ENCODE data around the gene RNU6-9. TPM values are rescaled to one million over a fixed set of nuclear protein-coding genes. Genes with fewer than 3 reads are reported as not detected.
A peak's percentile ranks its signal among the peaks of the same experiment; 100 is the strongest.
"Not testable (repeated sequence)": the region's sequence is repeated elsewhere in the genome, so short reads cannot be mapped to it uniquely, and the experiment has no call there.

Gene RNU6-9
- total RNA-seq, 2 donors from 2014 or later = not detected

- no peak for DNase-seq
- no peak for ATAC-seq
- intact Hi-C loops (cut with DNase I) = no loop called here
Measured at GRCh38 chr19:889662-890295, 3.5 kb upstream of the RNU6-9 start.

- DNase-seq (no peak), ATAC-seq (no peak)
Measured at GRCh38 chr19:890831-891230, 2.5 kb upstream of the RNU6-9 start.

GRCh38 chr19:891421-892200 lies 1.7 kb upstream of the RNU6-9 start:
- intact Hi-C loops (cut with DNase I); ATAC-seq; DNase-seq: not testable (repeated sequence)

More at GRCh38 chr19:890831-891230, 2.5 kb upstream of the RNU6-9 start:
- intact Hi-C loops (cut with DNase I) = no loop called here

GRCh38 chr19:892243-892893 lies 916 bp upstream of the RNU6-9 start:
- intact Hi-C loops (cut with DNase I) = no loop called here
- ATAC-seq (no peak), DNase-seq (no peak)

- DNase-seq (no peak), ATAC-seq (no peak)
- intact Hi-C loops (cut with DNase I) = no loop called here
Measured at GRCh38 chr19:896434-896833, 3.1 kb downstream of the RNU6-9 start.

GRCh38 chr19:896999-897398 lies 3.7 kb downstream of the RNU6-9 start:
- no peak for DNase-seq
- ATAC-seq = no peak
- intact Hi-C loops (cut with DNase I) = no loop called here

GRCh38 chr19:897442-898039 lies 4.3 kb downstream of the RNU6-9 start:
- no peak for ATAC-seq
- intact Hi-C loops (cut with DNase I) = no loop called here
- DNase-seq = no peak

GRCh38 chr19:898663-899062 lies 5.4 kb downstream of the RNU6-9 start:
- intact Hi-C loops (cut with DNase I) = no loop called here
- ATAC-seq (no peak), DNase-seq (no peak)

GRCh38 chr19:899336-900042 lies 6.2 kb downstream of the RNU6-9 start:
- DNase-seq (no peak), ATAC-seq (no peak)
- intact Hi-C loops (cut with DNase I) = no loop called here

- intact Hi-C loops (cut with DNase I) = no loop called here
- DNase-seq (no peak), ATAC-seq (no peak)
Measured at GRCh38 chr19:900043-900301, 6.7 kb downstream of the RNU6-9 start.

GRCh38 chr19:900302-901111 lies 7.2 kb downstream of the RNU6-9 start:
- intact Hi-C loops (cut with DNase I) = no loop called here
- DNase-seq = no peak
- peak in 1 of 2 donors; percentile 13 for ATAC-seq

GRCh38 chr19:901216-902092 lies 8.2 kb downstream of the RNU6-9 start:
- intact Hi-C loops (cut with DNase I) = no loop called here
- ATAC-seq (no peak), DNase-seq (no peak)

- no peak for ATAC-seq
- intact Hi-C loops (cut with DNase I) = no loop called here
- no peak for DNase-seq
Measured at GRCh38 chr19:902093-902370, 8.7 kb downstream of the RNU6-9 start.

GRCh38 chr19:902446-903226 lies 9.4 kb downstream of the RNU6-9 start:
- intact Hi-C loops (cut with DNase I) = no loop called here
- no peak for ATAC-seq
- DNase-seq = no peak

GRCh38 chr19:903266-903797 lies 10.0 kb downstream of the RNU6-9 start:
- intact Hi-C loops (cut with DNase I) = no loop called here
- no peak for DNase-seq
- no peak for ATAC-seq

GRCh38 chr19:904545-904944 lies 11.3 kb downstream of the RNU6-9 start:
- ATAC-seq = no peak
- DNase-seq = no peak
- intact Hi-C loops (cut with DNase I) = no loop called here

GRCh38 chr19:906480-906879 lies 13.2 kb downstream of the RNU6-9 start:
- ATAC-seq (no peak), DNase-seq (no peak)
- intact Hi-C loops (cut with DNase I) = no loop called here
